ENCODE results near the gene RFXAP.

Gene RFXAP

GRCh38 chr13:36870050-36870692, 51.1 kb downstream of the RFXAP start:
- H3K4me3 ChIP-seq (ENCODE audit: control insufficient read depth, low read depth, low read length) = no peak overlapping the region
- no peak for TF ChIP-seq CTCF (conservative IDR thresholded peaks at IDR 0.05; ENCODE audit: control insufficient read depth, insufficient read depth, low read depth, low read length)
- no peak for DNase-seq (ENCODE audit: low read depth)

- TF ChIP-seq CTCF (conservative IDR thresholded peaks at IDR 0.05; ENCODE audit: control insufficient read depth, insufficient read depth, low read depth, low read length) = no peak
- no peak for DNase-seq (ENCODE audit: low read depth)
- no peak overlapping the region for H3K4me3 ChIP-seq (ENCODE audit: control insufficient read depth, low read depth, low read length)
These were observed 53.6 kb downstream of the RFXAP start for GRCh38 chr13:36872621-36873020.

GRCh38 chr13:36875431-36875830, 56.4 kb downstream of the RFXAP start:
- no peak for DNase-seq (ENCODE audit: low read depth)
- H3K4me3 ChIP-seq (ENCODE audit: control insufficient read depth, low read depth, low read length) = no peak overlapping the region
- no peak for TF ChIP-seq CTCF (conservative IDR thresholded peaks at IDR 0.05; ENCODE audit: control insufficient read depth, insufficient read depth, low read depth, low read length)

- no peak for TF ChIP-seq CTCF (conservative IDR thresholded peaks at IDR 0.05; ENCODE audit: control insufficient read depth, insufficient read depth, low read depth, low read length)
- DNase-seq (ENCODE audit: low read depth) = no peak
- no peak overlapping the region for H3K4me3 ChIP-seq (ENCODE audit: control insufficient read depth, low read depth, low read length)
These were observed 56.9 kb downstream of the RFXAP start for GRCh38 chr13:36875961-36876360.
